HG03108 (cell line): ENCODE results near the gene CPS1.

ENCODE experiments used
- ATAC-seq: cut with Tn5 transposase; IDR thresholded peaks from one replicate; pipeline ENCODE4 v1.9.1; 2021; ENCODE audit warnings: moderate library complexity; ENCODE audit not compliant: unreplicated experiment

The CPS1 gene

DNA sequence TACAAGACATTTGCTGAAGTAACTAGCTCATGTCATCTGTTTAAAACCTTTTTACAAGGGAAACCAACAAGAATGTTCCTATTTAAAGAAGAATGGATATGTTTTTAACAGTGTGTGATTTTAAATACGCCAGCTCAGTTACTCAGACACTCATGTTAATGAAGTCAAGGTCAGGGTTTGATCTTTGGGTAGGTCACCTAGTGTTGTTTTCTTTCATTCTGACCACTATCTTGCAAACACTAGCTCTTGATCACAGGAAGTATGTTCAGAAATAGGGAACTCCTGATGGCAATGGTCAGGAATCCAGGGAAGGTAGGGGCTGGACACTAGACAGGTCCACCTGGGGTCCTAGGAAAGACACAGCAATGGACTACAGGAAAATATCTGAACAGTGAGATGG, 116.7 kb downstream of the CPS1 start:
- no peak for ATAC-seq

DNA sequence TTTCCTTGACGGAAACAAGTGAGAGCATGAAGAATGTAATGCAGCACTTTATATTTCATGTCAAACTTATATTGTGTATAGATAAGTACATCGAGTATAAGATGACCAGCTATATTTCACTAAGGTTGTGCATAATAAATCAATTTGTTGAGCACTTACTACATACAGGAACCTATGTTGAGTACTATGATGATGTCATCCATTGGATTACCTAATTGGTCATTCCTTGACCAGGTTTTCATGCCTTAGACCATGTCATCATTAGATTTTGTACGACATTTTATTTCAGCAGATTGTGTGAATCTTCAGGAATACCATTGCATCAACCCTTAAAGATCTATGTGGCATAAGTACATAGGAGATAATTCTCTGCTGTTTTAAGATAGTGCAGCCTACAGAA, 119.7 kb downstream of the CPS1 start:
- no peak for ATAC-seq

DNA sequence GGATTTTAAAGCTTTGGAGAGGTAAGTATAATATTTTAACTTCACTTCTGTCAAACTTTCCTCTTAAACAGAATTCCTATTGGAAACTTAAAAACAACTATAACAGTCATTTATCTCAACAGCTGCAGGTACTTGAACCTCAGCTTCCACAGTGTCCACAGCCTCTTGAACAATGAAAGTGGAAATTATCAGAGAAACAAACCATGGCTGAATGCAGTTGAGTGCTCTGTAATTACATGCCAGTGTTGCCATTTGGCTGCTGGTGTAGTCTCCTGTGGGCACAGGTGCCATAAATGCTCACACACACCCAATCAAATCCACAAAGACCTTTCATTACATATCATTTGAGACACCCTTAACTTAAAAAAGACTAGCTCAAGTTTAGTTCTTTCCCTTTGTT, 125.1 kb downstream of the CPS1 start:
- no peak for ATAC-seq

DNA sequence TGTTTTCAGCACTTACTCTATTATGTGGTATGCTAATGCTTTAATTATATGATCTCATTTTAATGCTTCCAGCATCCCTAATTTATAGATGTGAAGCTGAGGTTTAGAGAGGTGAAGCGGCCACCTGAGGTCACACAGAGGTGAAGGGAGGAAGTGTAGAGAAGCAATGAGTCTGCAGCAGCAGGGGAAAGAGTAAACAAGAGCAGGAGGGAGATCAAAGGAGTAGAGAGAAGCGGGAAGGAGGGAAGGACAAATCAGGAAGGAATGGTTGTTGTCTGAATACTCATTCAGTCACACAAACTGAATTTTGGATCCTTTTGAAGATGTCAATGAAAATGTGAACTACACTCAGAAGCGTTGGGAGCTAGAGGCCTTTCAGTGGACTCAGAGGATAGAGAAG, 130.0 kb downstream of the CPS1 start:
- ATAC-seq = no peak

DNA sequence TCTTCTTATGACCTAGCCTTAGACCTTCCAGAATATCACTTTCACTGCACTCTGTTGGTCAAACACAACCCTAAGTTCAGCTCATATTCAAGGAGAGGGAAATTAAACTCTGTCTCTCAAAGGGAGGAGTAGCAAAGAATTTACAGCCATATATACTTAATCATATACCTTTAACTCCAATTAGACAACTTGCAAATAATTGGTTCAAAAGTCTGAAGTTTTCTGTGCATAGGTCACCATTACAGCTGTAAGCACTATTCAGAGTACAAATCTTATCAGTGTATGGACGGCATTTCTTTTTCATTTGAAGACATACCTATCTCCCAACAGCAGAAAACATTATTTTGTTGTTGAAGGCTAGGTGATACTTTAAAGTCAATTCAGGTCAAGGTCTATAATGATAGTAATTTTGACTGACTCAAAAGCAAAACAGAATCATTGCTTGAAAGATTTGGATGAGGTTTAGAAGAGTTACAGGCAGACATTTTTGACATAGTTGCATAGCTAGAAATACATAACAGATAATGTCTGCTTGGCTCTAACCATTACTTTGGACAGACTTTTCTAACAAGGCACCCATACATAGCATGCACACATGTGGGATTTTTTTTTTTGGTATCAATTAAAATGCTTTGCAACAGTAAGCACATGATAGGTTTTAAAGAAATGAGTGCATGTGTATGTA, 131.5 kb downstream of the CPS1 start:
- ATAC-seq = no peak

DNA sequence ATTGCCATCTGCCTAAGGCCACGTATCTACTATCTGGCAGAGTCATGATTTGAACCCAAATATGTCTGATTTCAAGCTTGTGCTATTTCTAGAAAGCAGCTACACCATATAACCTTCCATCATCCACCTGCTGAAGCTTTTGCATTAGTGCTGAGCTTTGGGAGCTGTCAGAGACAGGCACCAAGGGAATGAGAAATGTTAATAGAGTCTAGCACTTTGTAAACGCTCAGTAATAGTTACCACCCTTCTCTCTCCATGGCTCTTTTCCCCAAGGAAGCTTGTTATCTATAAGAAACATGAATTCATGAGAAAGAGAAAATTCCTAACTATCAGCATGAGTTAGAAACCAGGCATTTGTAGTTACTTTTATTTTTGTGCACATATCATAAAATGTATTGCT, 151.5 kb downstream of the CPS1 start:
- no peak for ATAC-seq

DNA sequence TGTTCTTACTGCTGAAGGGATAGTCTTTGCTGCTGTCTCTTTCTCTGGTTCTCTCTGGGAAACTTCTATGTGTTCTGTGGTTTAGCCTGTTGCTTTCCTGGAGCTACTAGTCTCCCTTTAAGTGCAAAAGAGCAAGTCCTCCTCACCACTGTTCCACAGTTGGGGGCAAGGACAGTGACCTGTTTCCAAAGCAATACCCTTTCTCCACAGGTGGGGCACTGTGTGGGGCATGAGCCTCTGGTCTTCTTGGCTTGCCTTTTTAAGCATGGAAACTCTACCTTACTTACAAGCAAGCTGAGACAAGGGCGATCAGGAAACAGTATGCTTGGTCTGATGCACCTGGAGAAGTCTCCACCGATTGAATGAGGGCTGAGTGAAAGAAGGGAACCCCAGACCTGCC, 156.7 kb downstream of the CPS1 start:
- ATAC-seq = no peak

DNA sequence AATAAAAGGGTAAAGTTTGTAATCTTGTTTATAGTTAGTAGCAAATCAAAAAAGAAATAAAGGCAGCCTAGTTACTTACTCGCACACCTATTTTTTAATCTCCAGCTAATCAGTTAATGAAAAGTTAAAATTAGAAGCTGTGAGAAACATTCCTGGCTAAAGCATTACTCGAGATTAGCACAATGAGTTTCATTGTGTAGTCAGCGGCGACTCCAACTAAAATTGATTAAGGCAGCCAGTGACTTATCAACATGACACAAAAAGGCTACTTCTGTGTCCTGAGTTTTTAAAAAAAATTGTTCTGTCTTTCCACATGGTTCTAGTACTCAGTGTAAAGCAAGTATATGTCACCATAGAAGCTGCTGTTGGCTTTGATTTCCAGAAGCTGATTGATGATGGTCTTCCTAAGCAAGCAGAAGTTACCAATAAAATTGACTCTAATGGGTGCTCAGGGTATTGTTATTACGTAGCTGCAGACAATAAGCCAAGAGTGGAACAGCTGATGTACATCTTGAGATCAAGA, 159.2 kb downstream of the CPS1 start:
- no peak for ATAC-seq

DNA sequence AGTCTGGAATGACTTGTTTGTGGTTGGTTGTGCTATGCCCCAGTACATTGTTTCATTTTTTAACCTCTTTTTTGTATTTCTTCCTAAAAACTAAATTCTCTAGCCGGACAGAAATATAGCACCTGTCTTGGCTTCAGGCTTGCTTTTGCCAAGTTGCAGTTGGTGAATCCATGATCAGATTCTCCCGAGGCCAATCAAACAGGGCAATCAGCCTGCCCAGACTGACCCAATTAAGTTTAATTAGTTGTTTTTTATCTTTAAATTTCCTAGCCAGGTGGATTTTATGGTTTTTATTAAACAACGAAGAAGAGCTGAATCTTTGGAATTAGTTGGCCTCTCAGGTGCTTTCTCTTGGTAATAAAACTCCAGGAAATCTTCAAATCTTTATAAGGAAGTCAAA, 162.1 kb downstream of the CPS1 start:
- ATAC-seq = no peak

DNA sequence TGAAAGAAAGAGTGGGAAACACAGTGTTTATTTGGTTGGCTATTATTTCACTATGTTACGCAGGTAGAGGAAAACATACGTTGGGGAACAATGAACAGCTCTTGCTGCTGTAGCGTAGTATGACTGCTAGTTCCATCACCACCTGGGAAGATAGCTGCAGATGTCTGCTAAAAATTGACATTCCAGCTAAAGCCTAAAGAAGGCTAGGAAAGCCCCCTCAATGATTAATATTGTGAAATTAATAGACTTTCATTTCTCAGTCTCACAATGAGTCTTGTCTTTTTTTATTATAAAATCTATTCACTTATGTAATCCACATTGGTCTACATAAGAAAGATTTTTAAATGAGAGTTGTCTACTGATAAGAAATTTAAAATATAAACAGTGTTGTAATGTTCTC, 165.7 kb downstream of the CPS1 start:
- ATAC-seq = no peak

DNA sequence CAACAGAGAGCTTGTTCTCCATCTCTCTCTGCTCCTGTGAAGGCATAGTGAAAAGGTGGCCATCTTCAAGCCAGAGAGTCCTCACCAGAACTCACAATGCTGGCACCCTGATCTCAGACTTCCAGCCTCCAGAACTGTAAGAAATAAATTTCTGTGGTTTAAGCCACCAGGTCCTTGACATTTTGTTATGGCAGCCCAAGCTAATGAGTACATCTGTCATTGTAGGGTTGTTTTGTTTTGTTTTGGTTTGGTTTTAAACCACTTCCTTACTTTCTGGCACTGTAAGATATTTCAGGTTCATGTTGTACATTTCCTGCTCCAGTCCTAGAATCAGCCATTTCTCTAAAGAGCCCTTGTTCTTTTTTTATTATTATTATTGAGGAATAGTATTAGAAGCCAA, 171.2 kb downstream of the CPS1 start:
- no peak for ATAC-seq
